Astrocyte of the spinal cord (primary cell): ENCODE results near the gene SYT1.
A peak's percentile ranks its signal among the peaks of the same experiment; 100 is the strongest.

Source experiments
- DNase-seq: peaks from one replicate; pipeline ENCODE4 v3.0.0; 2011; ENCODE audit warnings: low read depth, low spot score
- H3K4me3 ChIP-seq: 2 replicates; pipeline ENCODE4 v1.5.1; 2011; ENCODE audit warnings: low read depth, mild to moderate bottlenecking, low read length, moderate library complexity
- in situ Hi-C: cut with HindIII; loops from 2 replicates; pipeline ENCODE4 v1.10.0; 2017; ENCODE audit warnings: low sequenced_read_pairs
- TF ChIP-seq, protein P1 (sequence below): IDR thresholded peaks from 2 replicates; pipeline ENCODE4 v1.5.1; 2012; ENCODE audit warnings: low read depth, mild to moderate bottlenecking, low read length, inconsistent platforms

The SYT1 gene

DNA sequence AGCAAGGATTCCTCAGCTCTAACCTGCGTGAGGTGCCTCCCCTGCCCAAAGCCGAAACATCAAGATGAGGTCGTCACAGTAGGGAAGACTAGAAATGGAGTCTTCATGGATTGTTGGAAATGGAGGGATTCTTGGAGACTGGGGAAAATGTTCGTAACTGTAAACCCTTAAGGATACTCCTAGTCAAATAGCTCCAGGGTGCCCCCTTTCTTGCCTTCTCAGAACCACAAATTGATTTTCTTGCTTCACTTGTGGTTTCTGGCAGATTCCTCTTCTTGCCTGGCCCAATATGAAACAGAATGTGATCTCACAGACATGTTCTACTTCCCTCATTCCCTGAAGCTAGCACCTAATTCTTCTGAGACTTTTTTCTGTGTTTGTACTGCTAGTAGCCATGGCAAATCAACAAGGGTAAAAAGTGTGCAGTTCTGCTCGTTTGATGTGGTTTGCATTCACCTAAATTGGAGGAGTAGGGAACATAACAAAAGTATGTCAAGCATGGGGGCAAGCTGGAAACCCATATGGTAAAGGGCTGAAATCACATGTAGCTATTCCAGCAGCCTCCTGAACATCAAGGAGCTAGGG, 494.2 kb downstream of the SYT1 start:
- TF ChIP-seq, protein P1, sequence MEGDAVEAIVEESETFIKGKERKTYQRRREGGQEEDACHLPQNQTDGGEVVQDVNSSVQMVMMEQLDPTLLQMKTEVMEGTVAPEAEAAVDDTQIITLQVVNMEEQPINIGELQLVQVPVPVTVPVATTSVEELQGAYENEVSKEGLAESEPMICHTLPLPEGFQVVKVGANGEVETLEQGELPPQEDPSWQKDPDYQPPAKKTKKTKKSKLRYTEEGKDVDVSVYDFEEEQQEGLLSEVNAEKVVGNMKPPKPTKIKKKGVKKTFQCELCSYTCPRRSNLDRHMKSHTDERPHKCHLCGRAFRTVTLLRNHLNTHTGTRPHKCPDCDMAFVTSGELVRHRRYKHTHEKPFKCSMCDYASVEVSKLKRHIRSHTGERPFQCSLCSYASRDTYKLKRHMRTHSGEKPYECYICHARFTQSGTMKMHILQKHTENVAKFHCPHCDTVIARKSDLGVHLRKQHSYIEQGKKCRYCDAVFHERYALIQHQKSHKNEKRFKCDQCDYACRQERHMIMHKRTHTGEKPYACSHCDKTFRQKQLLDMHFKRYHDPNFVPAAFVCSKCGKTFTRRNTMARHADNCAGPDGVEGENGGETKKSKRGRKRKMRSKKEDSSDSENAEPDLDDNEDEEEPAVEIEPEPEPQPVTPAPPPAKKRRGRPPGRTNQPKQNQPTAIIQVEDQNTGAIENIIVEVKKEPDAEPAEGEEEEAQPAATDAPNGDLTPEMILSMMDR: no peak
- H3K4me3 ChIP-seq: no peak overlapping the region
- in situ Hi-C loops: no loop called here
- peak; percentile 47 for DNase-seq

DNA sequence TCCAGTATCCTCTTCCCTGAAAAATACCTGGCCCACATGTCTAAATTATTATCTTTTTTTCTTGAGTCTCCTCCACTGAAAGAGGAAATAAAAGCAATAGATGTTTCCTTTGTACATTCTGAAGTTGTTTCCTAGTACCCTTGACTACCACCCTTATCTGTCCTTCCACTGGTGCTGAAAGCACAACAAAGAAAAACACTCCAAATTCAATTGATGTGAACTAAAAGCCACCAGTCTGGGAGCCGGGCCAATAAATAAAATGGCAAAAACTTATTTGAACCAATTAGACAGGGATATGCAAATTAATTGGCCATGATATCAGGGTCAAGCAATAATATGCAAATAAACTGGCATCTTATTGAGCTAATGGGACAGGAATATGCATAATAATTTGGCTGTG, 495.7 kb downstream of the SYT1 start:
- in situ Hi-C loops: no loop called here
- no peak for DNase-seq
- TF ChIP-seq, protein P1: no peak
- H3K4me3 ChIP-seq: no peak overlapping the region

DNA sequence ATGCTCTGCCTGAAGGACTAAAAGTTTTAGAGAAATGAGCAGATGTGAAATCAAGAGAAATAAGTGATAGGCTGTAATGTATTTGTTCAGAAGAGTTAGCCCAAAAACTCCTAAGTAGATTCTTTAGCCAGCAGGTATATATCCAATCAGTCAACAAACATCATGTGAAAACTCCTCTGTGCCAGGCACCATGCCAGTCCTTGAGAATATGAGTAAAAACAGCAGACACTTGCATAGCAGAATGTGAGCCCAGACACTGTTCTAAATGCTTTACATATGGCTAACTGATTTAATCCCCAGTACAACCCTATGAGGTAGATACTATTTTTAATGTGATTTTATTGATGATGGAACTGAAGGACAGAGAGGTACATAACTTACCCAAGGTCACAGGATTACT, 496.4 kb downstream of the SYT1 start:
- TF ChIP-seq, protein P1: no peak
- H3K4me3 ChIP-seq: no peak overlapping the region
- DNase-seq: no peak
- in situ Hi-C loops: no loop called here

DNA sequence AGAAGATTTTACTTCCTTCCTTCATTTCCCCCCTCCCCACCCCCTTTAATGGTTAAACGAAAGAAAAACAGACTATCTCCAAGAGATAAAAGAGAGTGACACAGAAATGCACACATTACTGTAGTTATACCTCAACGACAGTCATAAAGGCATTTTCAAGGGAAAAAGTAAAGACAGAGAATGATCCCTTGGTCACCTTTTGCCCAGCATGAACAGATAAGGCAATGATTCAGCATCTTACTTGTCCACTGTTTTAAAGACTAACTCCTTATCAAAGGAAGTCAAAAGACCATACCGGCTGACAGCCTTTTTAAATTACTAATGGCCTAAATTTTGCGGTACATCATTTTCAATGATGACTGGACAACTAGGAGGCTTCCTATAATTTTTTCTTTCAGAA, 499.6 kb downstream of the SYT1 start:
- H3K4me3 ChIP-seq: no peak overlapping the region
- in situ Hi-C loops: no loop called here
- TF ChIP-seq, protein P1: no peak
- no peak for DNase-seq

DNA sequence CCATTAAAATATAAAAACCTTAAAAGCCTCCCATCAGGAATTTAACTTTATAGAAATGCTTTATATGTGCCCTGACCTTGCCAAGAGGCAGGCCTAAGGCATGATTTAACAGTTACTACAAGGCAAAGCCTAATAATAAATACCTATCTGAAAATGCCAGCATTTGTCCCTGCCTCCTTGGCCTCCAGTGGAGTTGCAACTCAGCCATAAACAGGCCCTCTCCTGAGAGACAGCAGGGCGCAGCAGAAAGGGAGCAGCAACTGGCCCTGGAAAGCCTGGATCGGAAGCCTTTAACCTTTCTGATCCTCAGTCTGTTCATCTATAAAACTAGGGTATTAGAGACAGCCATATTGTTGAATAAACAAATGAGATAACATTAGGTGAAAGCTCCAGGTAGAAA, 501.8 kb downstream of the SYT1 start:
- in situ Hi-C loops: no loop called here
- no peak for DNase-seq
- TF ChIP-seq, protein P1: no peak
- H3K4me3 ChIP-seq: no peak overlapping the region

DNA sequence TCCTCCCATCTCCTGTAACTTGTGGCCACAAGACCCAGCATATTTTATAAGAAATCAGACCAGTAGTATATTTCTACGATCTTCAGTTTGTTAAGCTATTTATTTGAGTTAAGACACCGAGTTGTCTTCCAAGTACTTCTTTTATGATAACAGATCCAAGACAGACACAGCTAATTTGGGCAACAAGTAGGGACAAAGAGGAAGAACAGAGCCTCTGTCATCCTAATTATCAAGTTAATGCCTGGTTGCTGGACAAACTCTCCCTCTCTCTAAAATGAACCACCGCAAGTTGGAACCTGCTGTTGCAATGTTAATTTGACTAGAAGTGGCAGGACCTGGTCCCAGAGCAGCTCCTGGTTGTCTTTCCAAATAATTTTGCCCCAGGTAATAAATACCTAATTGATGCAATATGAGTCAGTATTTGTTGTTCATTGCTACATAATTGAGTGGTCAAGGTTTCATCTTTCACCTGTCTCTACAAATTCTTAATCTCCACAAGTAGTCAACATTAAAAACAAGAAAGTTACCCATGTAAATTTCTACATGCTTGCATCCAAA, 502.5 kb downstream of the SYT1 start:
- in situ Hi-C loops: no loop called here
- TF ChIP-seq, protein P1: no peak
- DNase-seq: no peak

More for the DNA sequence above, 502.5 kb downstream of the SYT1 start:
- H3K4me3 ChIP-seq: no peak overlapping the region
